NAMALWA (cell line): Measurements from ENCODE around the gene SMTNL2.

Source experiments
- DNase-seq: peaks from one replicate; pipeline ENCODE4 v3.0.0-alpha.2; 2015; ENCODE audit warnings: low spot score

The SMTNL2 gene

GRCh38 chr17:4545217-4545951 lies 38.9 kb upstream of the SMTNL2 start:
- DNase-seq, result no peak

GRCh38 chr17:4547118-4547906 lies 37.0 kb upstream of the SMTNL2 start:
- no peak for DNase-seq

- no peak for DNase-seq
These were observed 36.3 kb upstream of the SMTNL2 start for GRCh38 chr17:4548061-4548461.

GRCh38 chr17:4548721-4549531 lies 35.4 kb upstream of the SMTNL2 start:
- no peak for DNase-seq

- no peak for DNase-seq
These were observed 34.4 kb upstream of the SMTNL2 start for GRCh38 chr17:4549781-4550533.

- no peak for DNase-seq
These were observed 33.7 kb upstream of the SMTNL2 start for GRCh38 chr17:4550534-4551039.

GRCh38 chr17:4551141-4551540 lies 33.2 kb upstream of the SMTNL2 start:
- peak; percentile 33 for DNase-seq

- DNase-seq, result no peak
These were observed 32.4 kb upstream of the SMTNL2 start for GRCh38 chr17:4551796-4552525.

- DNase-seq, result no peak
These were observed 30.7 kb upstream of the SMTNL2 start for GRCh38 chr17:4553669-4554068.

- no peak for DNase-seq
These were observed 29.8 kb upstream of the SMTNL2 start for GRCh38 chr17:4554441-4554996.

GRCh38 chr17:4554997-4555799 lies 29.1 kb upstream of the SMTNL2 start, which contains the start of gene MYBBP1A:
Gene MYBBP1A, minus strand, starts transcription at chr17:4555384. Its CDS starts 60 bp downstream, at chr17:4555324.
- peak; percentile 89 for DNase-seq

- DNase-seq, result no peak
These were observed 28.2 kb upstream of the SMTNL2 start for GRCh38 chr17:4555873-4556759.

- DNase-seq, result no peak
These were observed 27.3 kb upstream of the SMTNL2 start for GRCh38 chr17:4556996-4557395.

GRCh38 chr17:4557626-4558346 lies 26.5 kb upstream of the SMTNL2 start:
- DNase-seq, result no peak

- DNase-seq, result no peak
These were observed 25.9 kb upstream of the SMTNL2 start for GRCh38 chr17:4558347-4558971.

- no peak for DNase-seq
These were observed 25.1 kb upstream of the SMTNL2 start for GRCh38 chr17:4559139-4559791.

- no peak for DNase-seq
These were observed 24.4 kb upstream of the SMTNL2 start for GRCh38 chr17:4559966-4560365.
